Cardiac fibroblast (primary cell): ENCODE measurements around the gene CAPN13.

Experiments used
- DNase-seq, 2 donors: peaks; one replicate each; pipeline versions ENCODE4 v3.0.0 to v3.0.0-alpha.2; 2010; ENCODE audit warnings: low read depth in 2 of 2
- H3K4me3 ChIP-seq, 2 donors: replicated peaks in 1 of 2; 1 replicate in 1 of 2; 2 replicates in 1 of 2; pipeline ENCODE4 v1.5.1; 2011; ENCODE audit warnings: low read depth in 2 of 2, low read length in 2 of 2, mild to moderate bottlenecking in 2 of 2, moderate library complexity in 1 of 2
- TF ChIP-seq, protein P1 (sequence below): IDR thresholded peaks from one replicate; pipeline ENCODE4 v1.5.1; 2011; ENCODE audit warnings: low read depth, mild to moderate bottlenecking, low read length, inconsistent platforms

The CAPN13 gene

DNA sequence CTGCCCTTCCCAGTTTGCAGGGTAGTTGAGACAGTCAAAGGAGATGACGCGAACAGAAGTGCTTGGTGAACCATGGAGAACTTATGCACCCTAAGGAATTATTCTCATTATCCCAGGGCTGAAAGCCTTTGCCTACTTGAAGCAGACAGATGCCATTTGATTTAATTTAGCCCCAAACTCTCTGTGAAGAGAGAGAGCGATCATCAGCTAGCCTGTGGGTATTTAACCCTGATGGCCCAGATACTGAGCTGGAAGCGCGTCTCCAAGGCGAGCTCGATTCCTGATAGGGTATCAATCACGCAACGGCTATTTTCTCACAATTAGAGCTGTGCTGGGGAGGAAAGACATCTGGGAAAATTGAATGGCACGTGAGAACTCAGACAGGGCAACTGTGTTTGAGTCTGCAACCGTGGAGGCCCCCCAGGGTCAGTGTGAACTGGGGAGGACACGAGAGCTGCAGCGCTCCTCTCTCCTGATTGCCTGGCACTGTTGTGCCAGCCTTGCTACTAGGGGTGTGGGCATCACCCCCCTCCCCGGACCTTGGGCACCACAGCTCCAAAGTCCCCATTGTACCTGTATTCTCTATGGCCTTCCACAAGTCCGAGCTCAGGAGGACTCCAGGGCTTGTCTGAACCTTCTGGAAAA, 73.2 kb downstream of the CAPN13 start:
- DNase-seq, result no peak
- TF ChIP-seq, protein P1, sequence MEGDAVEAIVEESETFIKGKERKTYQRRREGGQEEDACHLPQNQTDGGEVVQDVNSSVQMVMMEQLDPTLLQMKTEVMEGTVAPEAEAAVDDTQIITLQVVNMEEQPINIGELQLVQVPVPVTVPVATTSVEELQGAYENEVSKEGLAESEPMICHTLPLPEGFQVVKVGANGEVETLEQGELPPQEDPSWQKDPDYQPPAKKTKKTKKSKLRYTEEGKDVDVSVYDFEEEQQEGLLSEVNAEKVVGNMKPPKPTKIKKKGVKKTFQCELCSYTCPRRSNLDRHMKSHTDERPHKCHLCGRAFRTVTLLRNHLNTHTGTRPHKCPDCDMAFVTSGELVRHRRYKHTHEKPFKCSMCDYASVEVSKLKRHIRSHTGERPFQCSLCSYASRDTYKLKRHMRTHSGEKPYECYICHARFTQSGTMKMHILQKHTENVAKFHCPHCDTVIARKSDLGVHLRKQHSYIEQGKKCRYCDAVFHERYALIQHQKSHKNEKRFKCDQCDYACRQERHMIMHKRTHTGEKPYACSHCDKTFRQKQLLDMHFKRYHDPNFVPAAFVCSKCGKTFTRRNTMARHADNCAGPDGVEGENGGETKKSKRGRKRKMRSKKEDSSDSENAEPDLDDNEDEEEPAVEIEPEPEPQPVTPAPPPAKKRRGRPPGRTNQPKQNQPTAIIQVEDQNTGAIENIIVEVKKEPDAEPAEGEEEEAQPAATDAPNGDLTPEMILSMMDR, result no peak
- H3K4me3 ChIP-seq, result no peak overlapping the region

DNA sequence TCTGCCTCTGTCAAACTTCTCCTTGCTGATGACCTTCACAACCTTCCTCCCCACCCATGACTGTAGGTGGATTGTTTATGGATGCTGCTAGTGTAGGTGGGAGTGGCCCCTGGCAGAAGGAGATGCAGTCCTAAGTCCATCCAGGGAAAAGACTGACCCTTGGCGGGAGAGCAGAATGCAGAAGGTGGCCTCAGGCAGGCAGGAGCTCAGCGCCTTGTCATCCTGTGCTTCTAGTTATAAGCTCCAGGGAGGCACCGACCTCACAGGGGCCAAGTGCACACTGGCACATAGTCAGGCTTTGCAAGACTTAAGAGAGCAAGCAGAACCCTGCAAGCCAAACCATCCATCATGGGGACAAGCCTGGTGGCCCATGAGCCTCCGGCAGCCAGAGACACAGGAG, 74.4 kb downstream of the CAPN13 start:
- TF ChIP-seq, protein P1, result no peak
- no peak overlapping the region for H3K4me3 ChIP-seq
- no peak for DNase-seq

DNA sequence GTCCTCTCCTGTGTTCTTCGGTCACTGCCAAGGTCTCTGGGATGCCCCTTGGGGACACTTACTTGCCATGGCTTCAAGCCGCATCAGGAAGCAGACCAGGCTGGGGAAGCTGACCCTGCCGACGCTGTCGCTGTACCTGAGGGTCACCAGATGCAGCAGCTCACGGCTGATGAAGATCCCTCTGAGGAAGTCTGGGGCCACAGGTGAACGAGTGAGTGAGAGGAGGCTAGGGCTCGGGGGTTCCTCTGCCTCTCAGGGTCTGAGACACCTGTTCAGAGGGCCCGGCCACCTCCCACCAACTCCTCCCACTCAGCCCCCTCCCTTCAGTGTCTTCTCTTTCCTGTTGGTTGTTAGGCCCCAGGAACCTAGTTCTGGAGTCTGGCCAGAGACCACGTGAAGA, 74.9 kb downstream of the CAPN13 start:
- TF ChIP-seq, protein P1, result no peak
- no peak for DNase-seq
- no peak overlapping the region for H3K4me3 ChIP-seq

DNA sequence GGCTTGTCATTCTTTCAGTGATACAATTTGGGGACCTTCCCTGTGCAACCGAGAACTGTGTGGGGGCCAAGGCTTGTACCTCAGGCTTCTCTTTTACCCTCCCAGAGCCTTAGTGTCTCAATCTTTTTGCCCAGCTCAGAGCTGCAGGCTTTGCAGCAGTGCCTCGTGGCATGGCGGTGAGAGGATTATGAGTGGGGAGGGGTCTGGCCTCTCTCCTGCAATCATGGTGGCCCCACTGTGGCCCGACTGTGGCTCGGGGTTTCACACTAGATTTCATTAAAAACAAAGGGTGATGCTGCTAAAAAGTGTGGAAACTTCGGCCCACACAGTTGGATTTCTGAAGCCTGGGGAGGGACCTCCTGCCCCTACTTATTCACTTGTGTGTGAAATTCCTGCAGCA, 75.5 kb downstream of the CAPN13 start:
- DNase-seq, result no peak
- TF ChIP-seq, protein P1, result no peak
- H3K4me3 ChIP-seq, result no peak overlapping the region

DNA sequence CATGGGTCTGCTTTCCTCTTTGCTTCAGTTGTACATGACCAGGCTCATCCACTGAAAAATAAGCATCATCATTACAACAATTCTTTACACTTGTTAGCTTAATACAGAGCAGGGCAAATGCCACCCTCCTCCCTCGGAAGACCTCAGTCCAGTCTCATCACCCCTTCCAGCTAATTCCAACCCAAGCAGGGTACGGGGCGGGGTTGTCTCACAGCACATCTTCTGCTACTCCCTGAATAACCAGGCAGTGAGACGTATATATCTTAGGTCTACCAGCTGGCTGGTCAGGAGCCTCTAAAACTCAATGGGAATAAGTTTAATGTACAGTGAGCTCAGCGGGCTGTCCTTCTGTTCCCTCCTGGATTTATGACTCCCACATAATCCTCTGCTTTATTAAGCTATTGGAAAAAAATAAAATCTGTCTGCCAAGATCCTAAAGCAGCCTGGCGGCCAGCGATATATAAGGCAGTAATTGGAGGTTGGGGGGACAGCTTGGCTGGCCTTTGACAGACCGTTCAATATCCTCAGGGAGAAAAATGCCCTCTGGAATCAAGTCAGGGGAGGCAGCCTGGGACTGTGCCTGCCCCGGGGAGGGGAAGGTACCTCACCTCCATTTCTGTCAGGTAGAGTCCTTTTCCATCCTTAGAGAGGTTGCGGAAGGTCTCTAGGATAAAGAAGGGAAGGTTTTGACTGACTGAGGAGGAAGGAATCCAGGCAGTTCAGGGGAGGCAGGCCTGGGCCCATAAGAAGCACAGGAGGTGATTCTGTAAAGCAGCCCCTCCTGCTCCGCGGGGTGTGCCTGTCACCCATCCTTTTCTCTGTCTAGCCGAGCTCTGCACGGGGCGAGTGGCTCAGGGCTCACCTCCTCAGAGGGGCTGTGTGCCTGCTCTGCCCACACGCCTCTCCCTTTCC, 76.3 kb downstream of the CAPN13 start:
- H3K4me3 ChIP-seq, result no peak overlapping the region
- TF ChIP-seq, protein P1, result no peak
- DNase-seq, result no peak

DNA sequence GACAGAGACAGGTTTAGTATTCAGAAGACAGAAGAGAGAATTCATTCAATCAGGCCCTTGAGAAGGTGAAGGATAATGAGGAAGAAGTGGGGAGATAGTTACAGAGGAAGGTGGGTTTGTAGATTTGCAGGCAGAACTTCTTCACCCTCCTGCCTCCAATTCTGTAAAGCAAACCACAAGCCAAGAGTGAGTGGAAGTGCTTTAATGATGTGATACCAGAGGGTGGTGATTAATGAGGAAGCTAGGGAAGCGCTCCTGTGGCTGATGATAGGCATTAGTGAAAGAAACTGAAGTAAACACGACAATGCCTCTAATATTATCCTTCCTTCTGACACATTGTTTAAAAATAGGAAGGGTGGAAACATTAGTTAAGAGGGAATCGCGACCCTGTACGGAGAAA, 78.2 kb downstream of the CAPN13 start:
- TF ChIP-seq, protein P1, result no peak
- no peak overlapping the region for H3K4me3 ChIP-seq
- DNase-seq, result no peak
